ENCODE results near the gene ZNF584. TPM values are rescaled to one million over a fixed set of nuclear protein-coding genes. Genes with fewer than 3 reads are reported as not detected.
"Not testable (repeated sequence)": the region's sequence is repeated elsewhere in the genome, so short reads cannot be mapped to it uniquely, and the experiment has no call there.

ZNF584 gene
- polyA plus RNA-seq, 4 donors, result 1.8 to 7.6 (median 6.0) TPM

GRCh38 chr19:58368561-58369360, 39.7 kb upstream of the ZNF584 start:
- Histone ChIP-seq H3K27me3 (ENCODE audit: control insufficient read depth in 3 of 3, insufficient read depth in 3 of 3, low read length in 3 of 3) (peaks cover 0 to 2% (median 0%) of the 10 kb centered on the region in 3 donors), H3K9me3 (ENCODE audit: control insufficient read depth in 2 of 2, insufficient read depth in 1 of 2, low read depth in 1 of 2, low read length in 1 of 2) (peaks cover 0 to 7% of the 10 kb centered on the region in 2 donors), H3K27ac (ENCODE audit: low read depth in 1 of 3, low read length in 2 of 3) (no peak overlapping the region), H3K4me3 (ENCODE audit: low read depth in 1 of 3, low read length in 3 of 3) (no peak overlapping the region), H3K4me1 (ENCODE audit: control insufficient read depth in 3 of 3, insufficient read depth in 2 of 3, low read depth in 1 of 3, low read length in 2 of 3) (no peaks in the 10 kb centered on the region), H3K36me3 (ENCODE audit: control insufficient read depth in 3 of 3, insufficient read depth in 2 of 3, low read depth in 1 of 3, low read length in 3 of 3) (peaks cover 0 to 34% (median 0%) of the 10 kb centered on the region in 3 donors)
- no peak for DNase-seq
- FAIRE-seq, result no peak
- 85 to 96% (median 95%) methylated on average over 55 to 68 of the region's 68 CpGs for WGBS, 3 donors

GRCh38 chr19:58372311-58373133, 35.9 kb upstream of the ZNF584 start:
- WGBS, 3 donors, result 78 to 79% (median 79%) methylated on average over 15 of the region's 15 CpGs
- no peak for FAIRE-seq
- Histone ChIP-seq H3K27me3 (ENCODE audit: control insufficient read depth in 3 of 3, insufficient read depth in 3 of 3, low read length in 3 of 3) (peaks cover 0 to 2% (median 0%) of the 10 kb centered on the region in 3 donors), H3K36me3 (ENCODE audit: control insufficient read depth in 3 of 3, insufficient read depth in 2 of 3, low read depth in 1 of 3, low read length in 3 of 3) (peaks cover 0 to 19% (median 0%) of the 10 kb centered on the region in 3 donors), H3K4me1 (ENCODE audit: control insufficient read depth in 3 of 3, insufficient read depth in 2 of 3, low read depth in 1 of 3, low read length in 2 of 3) (no peaks in the 10 kb centered on the region), H3K9me3 (ENCODE audit: control insufficient read depth in 2 of 2, insufficient read depth in 1 of 2, low read depth in 1 of 2, low read length in 1 of 2) (peaks cover 0 to 4% of the 10 kb centered on the region in 2 donors), H3K4me3 (ENCODE audit: low read depth in 1 of 3, low read length in 3 of 3) (no peak overlapping the region), H3K27ac (ENCODE audit: low read depth in 1 of 3, low read length in 2 of 3) (no peak overlapping the region)
- no peak for DNase-seq

- FAIRE-seq (no peak), DNase-seq (no peak)
- Histone ChIP-seq H3K4me3 (ENCODE audit: low read depth in 1 of 3, low read length in 3 of 3) (no peak overlapping the region), H3K9me3 (ENCODE audit: control insufficient read depth in 2 of 2, insufficient read depth in 1 of 2, low read depth in 1 of 2, low read length in 1 of 2) (no peaks in the 10 kb centered on the region), H3K4me1 (ENCODE audit: control insufficient read depth in 3 of 3, insufficient read depth in 2 of 3, low read depth in 1 of 3, low read length in 2 of 3) (peaks cover 0 to 2% (median under 1%) of the 10 kb centered on the region in 3 donors), H3K36me3 (ENCODE audit: control insufficient read depth in 3 of 3, insufficient read depth in 2 of 3, low read depth in 1 of 3, low read length in 3 of 3) (peaks cover 0 to 25% (median 0%) of the 10 kb centered on the region in 3 donors), H3K27ac (ENCODE audit: low read depth in 1 of 3, low read length in 2 of 3) (no peak overlapping the region), H3K27me3 (ENCODE audit: control insufficient read depth in 3 of 3, insufficient read depth in 3 of 3, low read length in 3 of 3) (no peaks in the 10 kb centered on the region)
- WGBS, 3 donors, result 89 to 94% (median 90%) methylated on average over 4 of the region's 4 CpGs
These were observed 34.2 kb upstream of the ZNF584 start for GRCh38 chr19:58374200-58374599.

- H3K9me3 ChIP-seq (ENCODE audit: control insufficient read depth in 2 of 2, insufficient read depth in 1 of 2, low read depth in 1 of 2, low read length in 1 of 2); H3K4me3 ChIP-seq (ENCODE audit: low read depth in 1 of 3, low read length in 3 of 3); FAIRE-seq; DNase-seq; H3K27me3 ChIP-seq (ENCODE audit: control insufficient read depth in 3 of 3, insufficient read depth in 3 of 3, low read length in 3 of 3); H3K27ac ChIP-seq (ENCODE audit: low read depth in 1 of 3, low read length in 2 of 3): not testable (repeated sequence)
- 80 to 82% (median 80%) methylated on average over 7 of the region's 7 CpGs for WGBS, 3 donors
- peaks cover 0 to 16% (median 4%) of the 10 kb centered on the region in 3 donors for H3K4me1 ChIP-seq (ENCODE audit: control insufficient read depth in 3 of 3, insufficient read depth in 2 of 3, low read depth in 1 of 3, low read length in 2 of 3)
- H3K36me3 ChIP-seq (ENCODE audit: control insufficient read depth in 3 of 3, insufficient read depth in 2 of 3, low read depth in 1 of 3, low read length in 3 of 3), result peaks cover 0 to 19% (median 0%) of the 10 kb centered on the region in 3 donors
These were observed 31.7 kb upstream of the ZNF584 start for GRCh38 chr19:58376724-58377123.

GRCh38 chr19:58379246-58379645, 29.2 kb upstream of the ZNF584 start:
- H3K4me3 ChIP-seq (ENCODE audit: low read depth in 1 of 3, low read length in 3 of 3), result no peak overlapping the region
- FAIRE-seq, result no peak
- no peaks in the 10 kb centered on the region for H3K9me3 ChIP-seq (ENCODE audit: control insufficient read depth in 2 of 2, insufficient read depth in 1 of 2, low read depth in 1 of 2, low read length in 1 of 2)
- peaks cover 0 to 15% (median 0%) of the 10 kb centered on the region in 3 donors for H3K36me3 ChIP-seq (ENCODE audit: control insufficient read depth in 3 of 3, insufficient read depth in 2 of 3, low read depth in 1 of 3, low read length in 3 of 3)
- WGBS, 3 donors, result 85 to 93% (median 87%) methylated on average over 5 to 6 of the region's 6 CpGs
- no peaks in the 10 kb centered on the region for H3K27me3 ChIP-seq (ENCODE audit: control insufficient read depth in 3 of 3, insufficient read depth in 3 of 3, low read length in 3 of 3)
- no peak for DNase-seq
- peaks cover 0 to 18% (median 4%) of the 10 kb centered on the region in 3 donors for H3K4me1 ChIP-seq (ENCODE audit: control insufficient read depth in 3 of 3, insufficient read depth in 2 of 3, low read depth in 1 of 3, low read length in 2 of 3)
- H3K27ac ChIP-seq (ENCODE audit: low read depth in 1 of 3, low read length in 2 of 3), result no peak overlapping the region

GRCh38 chr19:58380037-58380661, 28.3 kb upstream of the ZNF584 start:
- Histone ChIP-seq H3K27me3 (ENCODE audit: control insufficient read depth in 3 of 3, insufficient read depth in 3 of 3, low read length in 3 of 3) (no peaks in the 10 kb centered on the region), H3K9me3 (ENCODE audit: control insufficient read depth in 2 of 2, insufficient read depth in 1 of 2, low read depth in 1 of 2, low read length in 1 of 2) (no peaks in the 10 kb centered on the region), H3K27ac (ENCODE audit: low read depth in 1 of 3, low read length in 2 of 3) (peak overlapping the region; percentile 57 to 88 (median 88)), H3K4me1 (ENCODE audit: control insufficient read depth in 3 of 3, insufficient read depth in 2 of 3, low read depth in 1 of 3, low read length in 2 of 3) (peaks cover 0 to 24% (median 4%) of the 10 kb centered on the region in 3 donors), H3K36me3 (ENCODE audit: control insufficient read depth in 3 of 3, insufficient read depth in 2 of 3, low read depth in 1 of 3, low read length in 3 of 3) (peaks cover 0 to 15% (median 0%) of the 10 kb centered on the region in 3 donors), H3K4me3 (ENCODE audit: low read depth in 1 of 3, low read length in 3 of 3) (peak overlapping the region; percentile 48 to 64 (median 58))
- 1 to 5% (median 2%) methylated on average over 21 to 24 of the region's 24 CpGs for WGBS, 3 donors
- FAIRE-seq (no peak), DNase-seq (no peak)

- H3K9me3 ChIP-seq (ENCODE audit: control insufficient read depth in 2 of 2, insufficient read depth in 1 of 2, low read depth in 1 of 2, low read length in 1 of 2), result no peaks in the 10 kb centered on the region
- H3K36me3 ChIP-seq (ENCODE audit: control insufficient read depth in 3 of 3, insufficient read depth in 2 of 3, low read depth in 1 of 3, low read length in 3 of 3), result peaks cover 0 to 15% (median 0%) of the 10 kb centered on the region in 3 donors
- FAIRE-seq, result peak; percentile 65
- peak; percentile 100 for DNase-seq
- H3K27me3 ChIP-seq (ENCODE audit: control insufficient read depth in 3 of 3, insufficient read depth in 3 of 3, low read length in 3 of 3), result no peaks in the 10 kb centered on the region
- peak within 1 kb of the TSS; percentile 57 to 88 (median 88) for H3K27ac ChIP-seq (ENCODE audit: low read depth in 1 of 3, low read length in 2 of 3)
- peak within 1 kb of the TSS; percentile 48 to 64 (median 58) for H3K4me3 ChIP-seq (ENCODE audit: low read depth in 1 of 3, low read length in 3 of 3)
- 0% methylated on average over 67 to 83 of the region's 83 CpGs for WGBS, 3 donors
- H3K4me1 ChIP-seq (ENCODE audit: control insufficient read depth in 3 of 3, insufficient read depth in 2 of 3, low read depth in 1 of 3, low read length in 2 of 3), result peaks cover 0 to 31% (median 4%) of the 10 kb centered on the region in 3 donors
These were observed 27.6 kb upstream of the ZNF584 start, which contains the start of gene ZNF837 for GRCh38 chr19:58380662-58381459. ZNF837 (minus strand) TSS chr19:58381030; CDS start chr19:58369332, 11,698 bp downstream.

All from small intestine (tissue), 7 donors.